ENCODE results near the gene ZNF888. TPM values are rescaled to one million over a fixed set of nuclear protein-coding genes. Genes with fewer than 3 reads are reported as not detected.

Gene ZNF888
- 1 to 10 TPM; 4.5 to 4.8 TPM for total RNA-seq

GRCh38 chr19:52922841-52923777, at the start of gene ZNF888:
Gene ZNF888, minus strand, starts transcription at chr19:52923428. Its CDS starts 5,555 bp downstream, at chr19:52917873.
- ATAC-seq, result peak; percentile 100
- Mint-ChIP-seq H3K36me3 (ENCODE audit: low read depth) (peaks cover 14% of the 10 kb centered on the region), H3K4me1 (ENCODE audit: low read depth) (peaks cover 21% of the 10 kb centered on the region), H3K9me3 (no peaks in the 10 kb centered on the region), H3K27me3 (no peaks in the 10 kb centered on the region), H3K4me3 (peak within 1 kb of the TSS; percentile 93), H3K27ac (peak within 1 kb of the TSS; percentile 94)
- peak; percentile 94 for DNase-seq
- intact Hi-C loops (cut with micrococcal nuclease), result no loop called here
- CTCF ChIA-PET, result no interaction called here
- TF ChIP-seq, protein P1, sequence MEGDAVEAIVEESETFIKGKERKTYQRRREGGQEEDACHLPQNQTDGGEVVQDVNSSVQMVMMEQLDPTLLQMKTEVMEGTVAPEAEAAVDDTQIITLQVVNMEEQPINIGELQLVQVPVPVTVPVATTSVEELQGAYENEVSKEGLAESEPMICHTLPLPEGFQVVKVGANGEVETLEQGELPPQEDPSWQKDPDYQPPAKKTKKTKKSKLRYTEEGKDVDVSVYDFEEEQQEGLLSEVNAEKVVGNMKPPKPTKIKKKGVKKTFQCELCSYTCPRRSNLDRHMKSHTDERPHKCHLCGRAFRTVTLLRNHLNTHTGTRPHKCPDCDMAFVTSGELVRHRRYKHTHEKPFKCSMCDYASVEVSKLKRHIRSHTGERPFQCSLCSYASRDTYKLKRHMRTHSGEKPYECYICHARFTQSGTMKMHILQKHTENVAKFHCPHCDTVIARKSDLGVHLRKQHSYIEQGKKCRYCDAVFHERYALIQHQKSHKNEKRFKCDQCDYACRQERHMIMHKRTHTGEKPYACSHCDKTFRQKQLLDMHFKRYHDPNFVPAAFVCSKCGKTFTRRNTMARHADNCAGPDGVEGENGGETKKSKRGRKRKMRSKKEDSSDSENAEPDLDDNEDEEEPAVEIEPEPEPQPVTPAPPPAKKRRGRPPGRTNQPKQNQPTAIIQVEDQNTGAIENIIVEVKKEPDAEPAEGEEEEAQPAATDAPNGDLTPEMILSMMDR (IDR thresholded peaks at IDR 0.05), result no peak
- POLR2A ChIA-PET, result no interaction called here

- Mint-ChIP-seq H3K4me1 (ENCODE audit: low read depth) (peaks cover 10% of the 10 kb centered on the region), H3K9me3 (peaks cover 29% of the 10 kb centered on the region), H3K4me3 (no peak overlapping the region), H3K27me3 (no peaks in the 10 kb centered on the region), H3K27ac (no peak overlapping the region), H3K36me3 (ENCODE audit: low read depth) (peaks cover 43% of the 10 kb centered on the region)
- TF ChIP-seq, protein P1 (IDR thresholded peaks at IDR 0.05), result no peak
- POLR2A ChIA-PET, result no interaction called here
- intact Hi-C loops (cut with micrococcal nuclease), result no loop called here
- DNase-seq, result no peak
- CTCF ChIA-PET, result no interaction called here
- ATAC-seq, result no peak
These were observed 44.5 kb upstream of the ZNF888 start for GRCh38 chr19:52967772-52968171.

DNA sequence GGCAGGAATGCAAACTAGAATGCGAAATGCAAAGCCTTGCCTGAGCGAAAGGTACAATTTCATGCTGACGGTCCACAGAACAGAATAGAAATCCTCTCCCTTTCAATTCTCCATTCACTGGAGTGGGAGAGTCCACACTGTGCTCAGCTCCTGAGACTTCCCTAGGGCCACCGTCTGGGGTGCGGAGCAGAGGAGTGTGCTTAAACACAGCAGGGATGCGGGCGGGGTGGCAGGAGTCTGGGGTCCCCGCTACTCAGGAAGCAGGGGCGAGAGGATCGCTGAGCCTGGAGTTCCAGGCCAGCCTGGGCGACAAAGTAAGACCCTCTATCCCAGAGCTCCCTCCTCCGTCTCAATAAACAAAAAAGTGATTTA, 40.0 kb upstream of the ZNF888 start:
- CTCF ChIA-PET, result interaction anchor here (1.7 kb wide), 1 partner anchor 31 kb away, joined by 4 read pairs; no protein-coding TSS in a partner anchor
- DNase-seq, result peak; percentile 22
- POLR2A ChIA-PET, result interaction anchor here (1.0 to 2.1 kb wide), 3 partner anchors 10 to 139 kb away, joined by 3 to 5 read pairs (median 3); no protein-coding TSS in a partner anchor
- TF ChIP-seq, protein P1 (IDR thresholded peaks at IDR 0.05), result no peak
- peak overlapping the region; percentile 96 for H3K27ac Mint-ChIP-seq
- ATAC-seq, result peak; percentile 4
- peaks cover 28% of the 10 kb centered on the region for H3K9me3 Mint-ChIP-seq
- peaks cover 42% of the 10 kb centered on the region for H3K36me3 Mint-ChIP-seq (ENCODE audit: low read depth)
- intact Hi-C loops (cut with micrococcal nuclease), result no loop called here
- no peaks in the 10 kb centered on the region for H3K27me3 Mint-ChIP-seq
- peaks cover 28% of the 10 kb centered on the region for H3K4me1 Mint-ChIP-seq (ENCODE audit: low read depth)
- peak overlapping the region; percentile 97 for H3K4me3 Mint-ChIP-seq

DNA sequence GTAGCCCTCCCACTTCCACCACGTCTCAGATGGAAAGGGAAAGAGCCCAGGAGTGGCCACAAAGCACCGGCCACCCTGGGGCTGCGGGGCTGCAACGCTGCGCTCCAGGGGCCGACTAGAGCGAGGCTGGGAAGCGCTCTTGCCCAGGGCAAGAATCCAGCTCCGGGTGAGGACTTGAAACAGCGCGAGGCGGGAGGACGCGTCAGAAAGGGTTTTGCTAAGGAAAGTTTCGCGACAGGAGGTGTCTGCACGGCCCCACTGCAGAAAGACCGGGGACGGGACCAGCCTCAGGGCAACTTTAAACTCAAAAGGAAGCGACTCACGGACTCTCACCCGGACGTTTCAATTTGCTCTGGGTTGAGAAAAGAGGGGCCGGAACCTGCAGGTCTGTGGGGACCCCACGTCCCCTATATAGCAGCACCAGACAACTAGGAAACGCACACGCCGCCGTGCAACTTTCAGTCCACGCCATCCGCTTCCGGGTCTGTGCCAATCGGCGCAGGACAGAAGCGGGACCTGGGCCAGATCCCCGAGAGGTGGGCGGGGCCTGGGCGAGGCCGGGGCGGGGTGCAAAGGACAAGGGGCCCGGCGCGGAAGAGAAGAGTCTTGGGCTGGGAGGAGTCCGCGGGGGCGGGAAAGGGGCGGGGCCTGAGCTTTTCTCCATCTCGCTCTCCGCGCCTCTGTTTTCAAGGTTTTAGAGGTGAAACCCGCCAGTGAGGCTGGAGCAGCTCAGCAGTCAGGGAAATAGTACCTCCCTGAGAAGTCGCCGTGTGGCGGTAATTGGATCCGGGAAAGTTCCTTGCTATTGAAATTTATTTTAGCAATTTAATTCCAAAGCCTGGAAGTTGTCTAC, 39.4 kb upstream of the ZNF888 start, which contains the start of gene ZNF816:
ZNF816 (minus strand) TSS at position 488 of the 853 bp plus-strand sequence. CDS start 6,792 bp downstream, outside the sequence.
- peaks cover 28% of the 10 kb centered on the region for H3K4me1 Mint-ChIP-seq (ENCODE audit: low read depth)
- ATAC-seq, result peak; percentile 100
- ChIA-PET CTCF (interaction anchor here (1.7 kb wide), 1 partner anchor 31 kb away, joined by 4 read pairs; no protein-coding TSS in a partner anchor), POLR2A (interaction anchor here (1.0 to 2.1 kb wide), 4 partner anchors 10 to 139 kb away, joined by 3 to 5 read pairs (median 3); no protein-coding TSS in a partner anchor)
- DNase-seq, result peak; percentile 100
- H3K4me3 Mint-ChIP-seq, result peak within 1 kb of the TSS; percentile 97
- H3K27me3 Mint-ChIP-seq, result no peaks in the 10 kb centered on the region
- H3K27ac Mint-ChIP-seq, result peak within 1 kb of the TSS; percentile 96
- H3K9me3 Mint-ChIP-seq, result peaks cover 30% of the 10 kb centered on the region
- intact Hi-C loops (cut with micrococcal nuclease), result no loop called here
- H3K36me3 Mint-ChIP-seq (ENCODE audit: low read depth), result peaks cover 46% of the 10 kb centered on the region
- TF ChIP-seq, protein P1 (IDR thresholded peaks at IDR 0.05), result no peak
